Measurements from ENCODE around the gene ZFR2.
A peak's percentile ranks its signal among the peaks of the same experiment; 100 is the strongest.
"Not testable (repeated sequence)": the region's sequence is repeated elsewhere in the genome, so short reads cannot be mapped to it uniquely, and the experiment has no call there.

The ZFR2 gene

GRCh38 chr19:3897936-3898335 lies 29.1 kb upstream of the ZFR2 start:
- Histone ChIP-seq H3K27me3 (ENCODE audit: insufficient read depth, low read length) (no peaks in the 10 kb centered on the region), H3K9ac (ENCODE audit: low read depth, low read length) (no peak overlapping the region), H3K9me3 (ENCODE audit: insufficient read depth, low read depth, low read length) (peaks cover 7% of the 10 kb centered on the region), H3K4me3 (ENCODE audit: low read length) (no peak overlapping the region), H3K27ac (ENCODE audit: low read depth, low read length) (no peak overlapping the region), H3K4me1 (ENCODE audit: insufficient read depth, low read length) (no peaks in the 10 kb centered on the region), H3K36me3 (ENCODE audit: insufficient read depth, low read length) (peaks cover 14% of the 10 kb centered on the region)
- WGBS = 94% methylated on average over 4 of the region's 4 CpGs

DNA sequence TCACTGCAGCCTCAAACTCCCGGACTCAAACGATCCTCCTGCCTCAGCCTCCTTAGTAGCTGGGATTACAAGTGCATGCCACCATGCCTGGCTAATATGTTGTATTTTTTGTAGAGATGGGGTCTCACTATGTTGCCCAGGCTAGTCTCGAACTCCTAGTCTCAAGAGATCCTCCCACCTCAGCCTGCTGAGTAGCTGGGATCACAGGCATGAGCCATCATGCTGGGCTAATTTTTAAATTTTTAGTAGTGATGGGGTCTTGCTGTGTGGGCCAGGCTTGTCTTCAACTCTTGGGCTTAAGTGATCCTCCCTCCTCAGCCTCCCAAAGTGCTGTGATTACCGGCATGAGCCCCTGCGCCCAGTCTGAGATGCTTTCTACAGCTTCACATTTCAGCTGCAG lies 26.9 kb upstream of the ZFR2 start:
- H3K9ac ChIP-seq (ENCODE audit: low read depth, low read length) = no peak overlapping the region
- no peak overlapping the region for H3K27ac ChIP-seq (ENCODE audit: low read depth, low read length)
- no peaks in the 10 kb centered on the region for H3K27me3 ChIP-seq (ENCODE audit: insufficient read depth, low read length)
- peaks cover 12% of the 10 kb centered on the region for H3K36me3 ChIP-seq (ENCODE audit: insufficient read depth, low read length)
- H3K4me3 ChIP-seq (ENCODE audit: low read length) = no peak overlapping the region
- peaks cover 7% of the 10 kb centered on the region for H3K9me3 ChIP-seq (ENCODE audit: insufficient read depth, low read depth, low read length)
- WGBS = 98% methylated on average over 5 of the region's 5 CpGs
- H3K4me1 ChIP-seq (ENCODE audit: insufficient read depth, low read length) = no peaks in the 10 kb centered on the region

DNA sequence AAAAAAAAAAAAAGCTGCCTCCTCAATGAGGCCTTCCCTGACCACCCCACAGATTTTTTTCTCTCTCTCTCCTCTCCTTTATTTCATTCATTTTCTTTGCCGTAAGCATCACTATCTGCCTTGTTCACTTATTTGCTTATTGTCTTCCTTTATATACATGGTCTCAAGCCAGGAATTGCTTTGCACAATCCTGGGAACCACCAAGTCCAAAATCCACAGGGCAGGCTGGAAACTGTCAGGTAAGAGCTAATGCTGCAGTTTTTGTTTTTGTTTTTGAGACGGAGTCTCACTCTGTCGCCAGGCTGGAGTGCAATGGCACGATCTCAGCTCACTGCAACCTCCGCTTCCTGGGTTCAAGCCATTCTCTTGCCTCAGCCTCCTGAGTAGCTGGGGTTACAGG lies 26.1 kb upstream of the ZFR2 start:
- H3K27ac ChIP-seq (ENCODE audit: low read depth, low read length); H3K9me3 ChIP-seq (ENCODE audit: insufficient read depth, low read depth, low read length); H3K4me1 ChIP-seq (ENCODE audit: insufficient read depth, low read length); H3K9ac ChIP-seq (ENCODE audit: low read depth, low read length); H3K27me3 ChIP-seq (ENCODE audit: insufficient read depth, low read length); H3K4me3 ChIP-seq (ENCODE audit: low read length): not testable (repeated sequence)
- H3K36me3 ChIP-seq (ENCODE audit: insufficient read depth, low read length) = peaks cover 14% of the 10 kb centered on the region
- WGBS = 97% methylated on average over 5 of the region's 5 CpGs

- Histone ChIP-seq H3K27me3 (ENCODE audit: insufficient read depth, low read length) (no peaks in the 10 kb centered on the region), H3K27ac (ENCODE audit: low read depth, low read length) (no peak overlapping the region), H3K9ac (ENCODE audit: low read depth, low read length) (no peak overlapping the region), H3K4me1 (ENCODE audit: insufficient read depth, low read length) (no peaks in the 10 kb centered on the region), H3K9me3 (ENCODE audit: insufficient read depth, low read depth, low read length) (peaks cover 7% of the 10 kb centered on the region), H3K36me3 (ENCODE audit: insufficient read depth, low read length) (peaks cover 16% of the 10 kb centered on the region), H3K4me3 (ENCODE audit: low read length) (no peak overlapping the region)
- 91% methylated on average over 12 of the region's 12 CpGs for WGBS
Observed at GRCh38 chr19:3893509-3894179, 24.8 kb upstream of the ZFR2 start.

GRCh38 chr19:3890591-3890990 lies 21.8 kb upstream of the ZFR2 start:
- H3K27me3 ChIP-seq (ENCODE audit: insufficient read depth, low read length) = no peaks in the 10 kb centered on the region
- H3K27ac ChIP-seq (ENCODE audit: low read depth, low read length) = no peak overlapping the region
- H3K4me1 ChIP-seq (ENCODE audit: insufficient read depth, low read length) = no peaks in the 10 kb centered on the region
- WGBS = 93% methylated on average over 17 of the region's 17 CpGs
- no peak overlapping the region for H3K4me3 ChIP-seq (ENCODE audit: low read length)
- H3K9ac ChIP-seq (ENCODE audit: low read depth, low read length) = no peak overlapping the region
- H3K9me3 ChIP-seq (ENCODE audit: insufficient read depth, low read depth, low read length) = no peaks in the 10 kb centered on the region
- peaks cover 19% of the 10 kb centered on the region for H3K36me3 ChIP-seq (ENCODE audit: insufficient read depth, low read length)

DNA sequence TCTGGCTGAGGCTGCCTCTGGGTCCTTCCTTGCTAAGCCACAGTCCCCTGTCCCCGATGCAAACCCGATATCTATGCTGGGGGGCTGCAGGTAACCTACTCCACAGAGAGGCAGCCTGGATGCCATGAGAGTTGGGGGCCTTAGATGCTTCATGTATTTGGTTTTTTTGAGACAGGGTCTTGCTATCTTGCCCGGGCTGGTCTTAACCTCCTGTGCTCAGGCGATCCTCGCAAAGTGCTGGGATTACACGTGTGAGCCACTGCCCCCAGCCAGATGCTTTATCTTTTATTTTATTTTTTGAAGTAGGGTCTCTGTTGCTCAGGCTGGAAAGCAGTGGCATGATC lies 13.2 kb upstream of the ZFR2 start:
- Histone ChIP-seq H3K27me3 (ENCODE audit: insufficient read depth, low read length) (peaks cover 17% of the 10 kb centered on the region), H3K36me3 (ENCODE audit: insufficient read depth, low read length) (peaks cover 9% of the 10 kb centered on the region), H3K9me3 (ENCODE audit: insufficient read depth, low read depth, low read length) (no peaks in the 10 kb centered on the region), H3K9ac (ENCODE audit: low read depth, low read length) (peak overlapping the region; percentile 22; the same call in 1 of the 2 replicates), H3K4me1 (ENCODE audit: insufficient read depth, low read length) (no peaks in the 10 kb centered on the region), H3K27ac (ENCODE audit: low read depth, low read length) (no peak overlapping the region), H3K4me3 (ENCODE audit: low read length) (peak overlapping the region; percentile 71)
- 31% methylated on average over 6 of the region's 6 CpGs for WGBS

DNA sequence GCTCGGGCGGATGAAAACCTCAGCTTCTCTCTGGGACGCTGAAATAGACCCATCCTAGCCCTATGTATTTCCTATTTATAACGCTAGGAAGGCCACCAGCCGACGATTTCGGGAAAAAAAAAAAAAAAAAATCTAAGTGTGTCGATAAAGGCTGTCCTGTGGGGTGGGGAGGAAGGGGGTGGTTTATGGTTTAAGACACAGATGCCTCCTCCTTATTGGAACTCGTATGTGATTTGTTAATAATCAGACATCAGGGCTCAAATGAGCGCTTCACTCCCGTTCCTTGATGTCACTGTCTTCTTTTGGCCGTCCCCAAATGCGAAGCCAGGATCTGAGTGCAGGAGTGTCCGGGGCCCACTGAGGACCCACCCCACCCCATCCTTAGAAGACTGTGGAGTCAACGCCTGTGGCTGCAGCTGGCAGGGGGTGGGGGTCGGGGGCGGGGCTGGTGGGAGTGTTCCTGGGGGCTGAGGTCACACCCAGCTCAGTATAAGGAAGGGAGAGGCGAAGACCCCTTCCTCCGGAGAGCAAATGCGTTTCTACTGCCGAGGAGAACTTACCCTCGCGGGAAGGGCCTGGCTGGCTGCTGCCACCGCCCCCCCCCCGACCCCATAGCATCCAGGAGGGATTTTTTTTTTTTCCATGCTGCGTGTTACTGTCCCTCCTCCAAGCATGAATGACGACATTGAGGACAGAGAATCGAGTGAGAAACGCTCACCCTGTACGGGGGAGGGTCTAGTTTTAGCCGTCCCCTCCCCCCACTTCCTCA lies 12.6 kb upstream of the ZFR2 start:
- WGBS = 1% methylated on average over 26 of the region's 31 CpGs
- H3K9ac ChIP-seq (ENCODE audit: low read depth, low read length) = peak overlapping the region; percentile 51; the same call in 1 of the 2 replicates
- no peak overlapping the region; the same call in 1 of the 2 replicates for H3K27ac ChIP-seq (ENCODE audit: low read depth, low read length)
- H3K36me3 ChIP-seq (ENCODE audit: insufficient read depth, low read length) = peaks cover 4% of the 10 kb centered on the region
- H3K4me3 ChIP-seq (ENCODE audit: low read length) = peak overlapping the region; percentile 71
- peaks cover 17% of the 10 kb centered on the region for H3K27me3 ChIP-seq (ENCODE audit: insufficient read depth, low read length)
- no peaks in the 10 kb centered on the region for H3K4me1 ChIP-seq (ENCODE audit: insufficient read depth, low read length)
- no peaks in the 10 kb centered on the region for H3K9me3 ChIP-seq (ENCODE audit: insufficient read depth, low read depth, low read length)

GRCh38 chr19:3880471-3881271 lies 11.8 kb upstream of the ZFR2 start, which contains the start of gene ATCAY:
ATCAY (plus strand) TSS chr19:3880685; CDS start chr19:3885768, 5,083 bp downstream.
- no peaks in the 10 kb centered on the region for H3K9me3 ChIP-seq (ENCODE audit: insufficient read depth, low read depth, low read length)
- peak within 1 kb of the TSS; percentile 71 for H3K4me3 ChIP-seq (ENCODE audit: low read length)
- no peaks in the 10 kb centered on the region for H3K4me1 ChIP-seq (ENCODE audit: insufficient read depth, low read length)
- WGBS = under 1% methylated on average over 49 of the region's 49 CpGs
- H3K27ac ChIP-seq (ENCODE audit: low read depth, low read length) = no peak within 1 kb of the TSS; the same call in 1 of the 2 replicates
- H3K36me3 ChIP-seq (ENCODE audit: insufficient read depth, low read length) = peaks cover under 1% of the 10 kb centered on the region; the same call in 1 of the 2 replicates
- H3K27me3 ChIP-seq (ENCODE audit: insufficient read depth, low read length) = peaks cover 17% of the 10 kb centered on the region
- H3K9ac ChIP-seq (ENCODE audit: low read depth, low read length) = peak within 1 kb of the TSS; percentile 51

DNA sequence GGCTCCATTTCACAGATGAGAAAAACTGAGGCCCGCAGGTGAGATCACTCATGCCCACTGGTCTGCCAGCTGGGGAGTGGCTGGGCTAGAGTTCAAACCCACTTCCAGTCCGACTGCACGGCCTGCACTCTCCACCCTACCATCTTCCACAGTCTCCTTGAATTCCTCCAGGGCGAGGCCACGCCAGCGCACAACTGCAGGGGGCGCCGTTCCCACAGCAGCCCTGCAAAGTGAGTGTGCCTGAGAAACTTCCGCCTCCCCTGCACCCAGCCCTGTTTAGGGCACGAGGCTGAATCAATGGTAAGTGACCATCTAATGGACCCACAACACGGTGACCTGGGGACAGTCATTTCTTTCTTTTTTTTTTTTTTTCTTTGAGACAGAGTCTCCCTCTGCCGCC lies 10.8 kb upstream of the ZFR2 start:
- Histone ChIP-seq H3K4me3 (ENCODE audit: low read length) (no peak overlapping the region), H3K9ac (ENCODE audit: low read depth, low read length) (no peak overlapping the region), H3K36me3 (ENCODE audit: insufficient read depth, low read length) (no peaks in the 10 kb centered on the region), H3K27ac (ENCODE audit: low read depth, low read length) (no peak overlapping the region), H3K27me3 (ENCODE audit: insufficient read depth, low read length) (peaks cover 17% of the 10 kb centered on the region), H3K9me3 (ENCODE audit: insufficient read depth, low read depth, low read length) (no peaks in the 10 kb centered on the region), H3K4me1 (ENCODE audit: insufficient read depth, low read length) (no peaks in the 10 kb centered on the region)
- 67% methylated on average over 12 of the region's 12 CpGs for WGBS

DNA sequence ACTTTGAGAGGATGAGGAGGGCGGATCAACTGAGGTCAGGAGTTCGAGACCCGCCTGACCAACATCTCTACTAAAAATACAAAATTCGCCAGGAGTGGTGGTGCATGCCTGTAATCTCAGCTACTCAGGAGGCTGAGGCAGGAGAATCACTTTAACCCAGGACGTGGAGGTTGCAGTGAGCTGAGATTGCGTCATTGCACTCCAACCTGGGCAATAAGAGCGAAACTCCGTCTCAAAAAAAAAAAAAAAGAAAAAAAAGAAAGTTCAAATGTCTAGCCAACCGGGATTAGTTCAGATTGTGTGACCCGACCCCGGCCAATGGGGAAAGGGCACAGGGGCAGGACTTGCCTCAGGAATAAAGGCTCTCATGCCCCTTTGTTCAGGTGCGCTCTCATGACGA lies 5.9 kb upstream of the ZFR2 start:
- 87% methylated on average over 13 of the region's 13 CpGs for WGBS
- not testable (repeated sequence) for H3K36me3 ChIP-seq (ENCODE audit: insufficient read depth, low read length); H3K9ac ChIP-seq (ENCODE audit: low read depth, low read length); H3K27ac ChIP-seq (ENCODE audit: low read depth, low read length); H3K4me1 ChIP-seq (ENCODE audit: insufficient read depth, low read length); H3K9me3 ChIP-seq (ENCODE audit: insufficient read depth, low read depth, low read length); H3K4me3 ChIP-seq (ENCODE audit: low read length)
- H3K27me3 ChIP-seq (ENCODE audit: insufficient read depth, low read length) = peaks cover 20% of the 10 kb centered on the region

- H3K27ac ChIP-seq (ENCODE audit: low read depth, low read length) = no peak overlapping the region
- H3K27me3 ChIP-seq (ENCODE audit: insufficient read depth, low read length) = peaks cover 24% of the 10 kb centered on the region
- WGBS = 91% methylated on average over 4 of the region's 4 CpGs
- peaks cover 9% of the 10 kb centered on the region for H3K9me3 ChIP-seq (ENCODE audit: insufficient read depth, low read depth, low read length)
- H3K36me3 ChIP-seq (ENCODE audit: insufficient read depth, low read length) = no peaks in the 10 kb centered on the region
- H3K4me1 ChIP-seq (ENCODE audit: insufficient read depth, low read length) = 0 out of 2 replicates have a peak, but pooled peaks cover 1% of the 10 kb centered on the region
- H3K9ac ChIP-seq (ENCODE audit: low read depth, low read length) = no peak overlapping the region
- H3K4me3 ChIP-seq (ENCODE audit: low read length) = no peak overlapping the region
Observed at GRCh38 chr19:3873151-3873550, 4.3 kb upstream of the ZFR2 start.
